Subcutaneous adipose tissue (tissue), 4 donors: Measurements from ENCODE around the gene GLI2. TPM values are rescaled to one million over a fixed set of nuclear protein-coding genes. Genes with fewer than 3 reads are reported as not detected.

ENCODE experiments used
- CTCF ChIP-seq: fragments of 450-650 bp; IDR thresholded peaks from one replicate; pipeline ENCODE4 v1.5.1; 2016; ENCODE audit warnings: low read depth, mild to moderate bottlenecking, control low read depth, antibody characterized with exemption, moderate library complexity
- total RNA-seq, 4 donors: library from RNA; depleted of rRNA; stranded (reverse); fragments of >200 nt; gene quantifications; one replicate each; pipeline ENCODE4 v1.1.0, GENCODE V29; 2016

The GLI2 gene
- total RNA-seq, 4 donors from 2014 or later, result 0.82 to 1.5 (median 1.0) TPM

- TF ChIP-seq CTCF, result no peak
These were observed 15.4 kb upstream of the GLI2 start for GRCh38 chr2:120720231-120720630.

GRCh38 chr2:120720746-120721375 lies 14.8 kb upstream of the GLI2 start:
- no peak for TF ChIP-seq CTCF

- no peak for TF ChIP-seq CTCF
These were observed 13.5 kb upstream of the GLI2 start for GRCh38 chr2:120722246-120722567.

- TF ChIP-seq CTCF, result no peak
These were observed 12.9 kb upstream of the GLI2 start for GRCh38 chr2:120722568-120723421.

- TF ChIP-seq CTCF, result no peak
These were observed 9.4 kb upstream of the GLI2 start for GRCh38 chr2:120726245-120726644.

- no peak for TF ChIP-seq CTCF
These were observed 6.0 kb upstream of the GLI2 start for GRCh38 chr2:120729406-120730399.
